Measurements from ENCODE around the gene KIF20A.

DNA sequence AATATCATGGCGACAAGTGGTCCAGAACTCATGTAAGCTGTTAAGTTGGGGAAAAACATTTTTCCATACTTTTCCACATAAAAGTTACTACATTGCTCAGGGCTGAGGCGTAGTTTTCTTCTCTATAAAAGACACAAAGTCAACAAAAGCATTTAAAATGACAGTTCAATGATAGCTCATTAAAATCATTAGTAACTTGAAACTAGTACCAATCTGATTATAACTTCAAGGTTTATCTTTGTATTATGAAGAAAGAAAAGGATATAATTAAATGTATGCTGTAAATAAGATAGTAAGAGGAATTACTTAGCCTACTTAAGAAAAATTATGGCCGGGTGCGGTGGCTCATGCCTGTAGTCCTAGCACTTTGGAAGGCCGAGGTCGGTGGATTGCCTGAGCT, 49.6 kb upstream of the KIF20A start:
- TF ChIP-seq POLR2A (IDR thresholded peaks at IDR 0.05; ENCODE audit: low read depth, low read length): no peak
- TF ChIP-seq SPI1 (IDR thresholded peaks at IDR 0.05; ENCODE audit: low read depth, low read length): no peak
- TF ChIP-seq POLR2AphosphoS5 (IDR thresholded peaks at IDR 0.05; ENCODE audit: low read depth, low read length): no peak
- no peak for TF ChIP-seq TAF1 (IDR thresholded peaks at IDR 0.05; ENCODE audit: low read depth, low read length)

Data from GM12891 (cell line).